Small intestine (tissue), 7 donors: ENCODE results near the gene MEAK7. TPM values are rescaled to one million over a fixed set of nuclear protein-coding genes. Genes with fewer than 3 reads are reported as not detected.

Experiments
- DNase-seq, 2 donors: peaks; one replicate each; pipeline versions ENCODE4 v3.0.0 to v3.0.0-alpha.2; 2013
- FAIRE-seq: peaks from 2 replicates; lab custom pipeline; 2012; peaks lifted over from hg19 to GRCh38; lab: Jason Lieb, UNC
- H3K27ac ChIP-seq, 3 donors: one replicate each; pipeline ENCODE4 v1.5.1; 2013; ENCODE audit warnings: low read length in 2 of 3, mild to moderate bottlenecking in 2 of 3, control low read depth in 1 of 3, inconsistent platforms in 1 of 3, low read depth in 1 of 3, moderate library complexity in 1 of 3
- H3K27me3 ChIP-seq, 3 donors: one replicate each; pipeline ENCODE4 v1.6.1; 2013; ENCODE audit warnings: low read length in 3 of 3, inconsistent platforms in 1 of 3; ENCODE audit not compliant: control insufficient read depth in 3 of 3, insufficient read depth in 3 of 3
- H3K36me3 ChIP-seq, 3 donors: one replicate each; pipeline ENCODE4 v1.6.1; 2013; ENCODE audit warnings: low read length in 3 of 3, inconsistent platforms in 1 of 3, low read depth in 1 of 3, mild to moderate bottlenecking in 1 of 3, moderate library complexity in 1 of 3; ENCODE audit not compliant: control insufficient read depth in 3 of 3, insufficient read depth in 2 of 3
- H3K4me1 ChIP-seq, 3 donors: one replicate each; pipeline ENCODE4 v1.6.1; 2013; ENCODE audit warnings: low read length in 2 of 3, inconsistent platforms in 1 of 3, low read depth in 1 of 3, mild to moderate bottlenecking in 1 of 3, moderate library complexity in 1 of 3; ENCODE audit not compliant: control insufficient read depth in 3 of 3, insufficient read depth in 2 of 3
- H3K4me3 ChIP-seq, 3 donors: one replicate each; pipeline ENCODE4 v1.5.1; 2013; ENCODE audit warnings: low read length in 3 of 3, control low read depth in 1 of 3, inconsistent platforms in 1 of 3, low read depth in 1 of 3, mild to moderate bottlenecking in 1 of 3, moderate library complexity in 1 of 3
- H3K9me3 ChIP-seq, 2 donors: one replicate each; pipeline ENCODE4 v1.6.1; 2013; ENCODE audit warnings: low read depth in 1 of 2, low read length in 1 of 2; ENCODE audit not compliant: control insufficient read depth in 2 of 2, insufficient read depth in 1 of 2
- WGBS, 3 donors: extraction: QIAGEN DNeasy Blood & Tissue Kit; methylation state at CpG; one replicate each; pipeline ENCODE4 v1.1.7; 2013; 5-methylcytosine and 5-hydroxymethylcytosine counted together
- polyA plus RNA-seq, 4 donors: library from polyadenylated mRNA; stranded (reverse) in 3 of 4; unstranded in 1 of 4; fragments of 200-250 nt in 3 of 4; fragments of 120-200 nt in 1 of 4; gene quantifications; one replicate each; pipeline versions ENCODE4 v1.2.1 to v1.2.3, GENCODE V29; 2013
- donor health status: healthy with polysubstance abuse.
- donor health status: control.
- donor health status: control.
- donor health status: Bipolar disorder and iron deficiency.
- donor health status: healthy.

The MEAK7 gene
- polyA plus RNA-seq, 4 donors: 7.3 to 9.2 (median 7.4) TPM

DNA sequence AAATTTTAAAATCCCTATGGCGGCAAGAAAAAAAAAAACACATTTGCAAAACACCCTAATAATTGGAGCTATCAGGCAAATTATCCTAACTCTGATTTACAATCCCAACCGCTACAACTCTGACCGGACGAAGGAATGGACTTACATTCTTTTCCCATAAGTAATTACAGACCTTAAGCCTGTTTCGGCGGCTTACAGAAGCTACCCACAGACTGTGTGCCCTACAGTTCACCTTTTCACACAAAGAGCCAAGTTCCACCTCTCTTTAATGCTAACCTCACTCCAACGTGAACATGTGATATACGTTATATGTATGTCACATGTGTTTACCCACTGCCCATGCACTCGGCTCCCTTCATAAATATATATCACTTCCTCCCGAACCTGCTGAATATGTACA is 8.7 kb upstream of the MEAK7 start:
- Histone ChIP-seq H3K27me3 (no peaks in the 10 kb centered on the region), H3K27ac (no peak overlapping the region), H3K9me3 (no peaks in the 10 kb centered on the region), H3K4me1 (peaks cover 0 to 8% (median 0%) of the 10 kb centered on the region in 3 donors), H3K4me3 (no peak overlapping the region), H3K36me3 (no peaks in the 10 kb centered on the region)
- WGBS, 3 donors: 86 to 91% (median 87%) methylated on average over 10 of the region's 10 CpGs
- DNase-seq (no peak), FAIRE-seq (no peak)

DNA sequence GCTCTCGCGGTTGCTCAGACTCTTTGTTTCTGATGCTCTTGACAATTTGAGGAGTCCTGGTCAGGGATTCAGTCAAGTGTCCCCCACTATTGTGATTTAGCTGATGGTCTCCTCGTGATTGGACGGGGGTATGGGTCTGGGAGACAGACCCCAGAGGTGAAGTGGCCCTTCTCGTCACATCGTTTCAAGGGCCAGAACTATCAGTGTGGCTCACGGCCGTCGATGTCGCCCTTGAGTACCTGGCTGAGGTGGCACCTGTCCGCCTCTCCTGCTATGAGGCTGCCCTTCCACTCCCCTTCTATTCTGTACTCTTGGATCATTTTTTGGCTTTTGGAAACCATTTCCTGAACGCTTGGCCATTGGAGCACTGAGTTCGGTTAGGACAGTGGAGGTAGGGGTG is 7.4 kb upstream of the MEAK7 start:
- H3K4me3 ChIP-seq: no peak overlapping the region
- no peak overlapping the region for H3K27ac ChIP-seq
- H3K9me3 ChIP-seq: no peaks in the 10 kb centered on the region
- DNase-seq: no peak
- H3K4me1 ChIP-seq: peaks cover 0 to 8% (median 0%) of the 10 kb centered on the region in 3 donors
- WGBS, 3 donors: 57 to 71% (median 71%) methylated on average over 13 of the region's 13 CpGs
- no peaks in the 10 kb centered on the region for H3K36me3 ChIP-seq
- no peak for FAIRE-seq
- no peaks in the 10 kb centered on the region for H3K27me3 ChIP-seq

DNA sequence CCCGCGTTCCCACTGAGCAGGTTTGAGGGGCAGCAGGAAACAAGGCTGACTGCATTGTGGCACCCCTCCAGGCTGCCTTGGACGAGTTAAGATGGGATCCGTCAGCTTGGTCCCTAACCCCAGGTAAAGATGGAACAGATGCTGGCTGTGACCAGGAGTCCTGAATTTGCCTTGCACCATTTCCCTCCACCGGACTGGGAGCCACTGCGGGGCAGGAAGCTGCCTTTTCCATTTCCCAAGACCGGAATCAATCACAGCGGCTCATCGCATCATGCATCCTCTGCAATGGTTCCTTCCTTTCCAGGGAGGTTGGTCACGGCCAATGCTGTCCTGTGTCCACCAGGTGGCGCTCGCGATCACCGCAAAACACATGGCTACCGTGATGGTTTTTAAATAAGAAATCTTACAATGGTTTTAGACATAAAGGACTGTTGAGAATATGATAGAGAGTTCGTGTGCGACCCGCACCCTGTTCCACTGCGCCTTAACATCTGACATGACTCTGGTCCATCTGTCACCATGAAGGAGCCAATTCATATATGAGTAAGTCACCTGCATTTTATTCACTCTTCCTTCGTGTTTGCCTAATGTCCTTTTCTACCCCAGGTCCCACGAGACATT is 6.8 kb upstream of the MEAK7 start:
- no peaks in the 10 kb centered on the region for H3K36me3 ChIP-seq
- no peak for FAIRE-seq
- WGBS, 3 donors: 7 to 11% (median 10%) methylated on average over 21 of the region's 21 CpGs

DNA sequence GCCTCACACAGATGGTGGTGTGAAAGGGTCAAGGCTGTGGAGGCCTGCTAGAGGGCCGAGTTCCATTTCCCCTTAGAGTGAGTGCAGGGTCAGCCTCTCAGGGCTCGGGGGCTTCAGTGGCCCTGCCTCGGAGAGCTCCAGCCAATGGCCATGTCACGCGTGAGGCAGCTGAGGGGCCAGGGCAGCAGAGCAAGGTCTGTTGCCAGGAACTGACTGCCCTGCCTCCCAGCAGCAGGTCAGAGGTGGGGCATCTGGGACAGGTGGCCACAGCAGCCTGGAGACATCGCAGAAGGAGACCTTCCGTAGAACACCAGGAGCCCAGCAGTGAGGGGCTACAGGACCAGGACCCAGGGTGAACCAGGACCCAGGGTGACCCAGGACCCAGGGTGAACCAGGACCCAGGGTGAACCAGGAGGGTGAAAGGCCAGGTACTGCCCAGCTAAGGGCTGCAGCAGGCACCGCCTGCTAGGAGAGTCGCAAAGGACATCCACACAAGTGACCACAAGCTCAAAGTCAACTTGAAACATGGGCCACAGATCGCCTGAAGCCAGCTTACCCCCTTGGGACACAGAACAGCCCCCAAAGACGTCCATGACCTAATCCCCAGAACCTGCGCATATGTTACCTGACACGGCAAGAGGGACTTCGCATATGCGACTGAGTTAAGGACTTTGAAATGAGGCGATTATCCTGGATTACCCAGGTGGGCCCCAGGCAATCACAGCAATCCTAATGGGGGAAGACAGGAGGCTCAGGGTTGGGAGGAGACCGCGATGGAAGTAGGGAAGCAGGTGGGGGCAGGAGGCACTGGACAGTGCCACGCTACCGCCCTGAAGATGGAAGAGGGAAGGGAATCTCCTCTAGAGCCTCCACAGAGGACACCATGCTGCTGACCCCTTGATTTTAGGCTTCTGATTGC is 4.8 kb upstream of the MEAK7 start:
- Histone ChIP-seq H3K27ac (no peak overlapping the region), H3K9me3 (no peaks in the 10 kb centered on the region), H3K4me1 (peaks cover 0 to 14% (median 0%) of the 10 kb centered on the region in 3 donors), H3K36me3 (no peaks in the 10 kb centered on the region), H3K4me3 (no peak overlapping the region), H3K27me3 (no peaks in the 10 kb centered on the region)
- no peak for FAIRE-seq
- WGBS, 3 donors: 83 to 85% (median 83%) methylated on average over 19 to 20 of the region's 20 CpGs
- DNase-seq: no peak

More for the DNA sequence above, 6.8 kb upstream of the MEAK7 start:
- H3K9me3 ChIP-seq: no peaks in the 10 kb centered on the region
- H3K27me3 ChIP-seq: no peaks in the 10 kb centered on the region
- no peak overlapping the region for H3K27ac ChIP-seq
- peaks cover 0 to 8% (median 0%) of the 10 kb centered on the region in 3 donors for H3K4me1 ChIP-seq
- no peak overlapping the region for H3K4me3 ChIP-seq
- DNase-seq: peak; percentile 84 to 88

DNA sequence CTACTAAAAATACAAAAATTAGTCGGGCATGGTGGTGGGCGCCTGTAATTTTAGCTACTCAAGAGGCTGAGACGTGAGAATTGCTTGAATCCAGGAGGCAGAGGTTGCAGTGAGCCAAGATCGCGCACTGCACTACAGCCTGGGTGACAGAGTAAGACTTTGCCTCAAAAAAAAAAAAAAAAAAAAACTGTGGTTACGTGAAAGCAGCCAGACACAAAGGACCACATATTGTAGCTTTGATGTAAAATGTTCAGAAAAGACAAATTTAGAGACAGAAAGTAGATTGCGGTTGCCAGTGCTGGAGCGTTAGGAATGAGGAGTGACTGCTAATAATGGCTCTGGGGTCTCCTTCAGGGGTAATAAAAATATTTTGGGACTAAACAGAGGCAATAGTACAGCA is 4.0 kb upstream of the MEAK7 start:
- no peak overlapping the region for H3K4me3 ChIP-seq
- 72 to 81% (median 79%) methylated on average over 8 of the region's 8 CpGs for WGBS, 3 donors
- peaks cover 0 to 20% (median 4%) of the 10 kb centered on the region in 3 donors for H3K4me1 ChIP-seq
- no peak overlapping the region for H3K27ac ChIP-seq
- FAIRE-seq (no peak), DNase-seq (no peak)
- no peaks in the 10 kb centered on the region for H3K9me3 ChIP-seq
- no peaks in the 10 kb centered on the region for H3K36me3 ChIP-seq
- H3K27me3 ChIP-seq: no peaks in the 10 kb centered on the region

DNA sequence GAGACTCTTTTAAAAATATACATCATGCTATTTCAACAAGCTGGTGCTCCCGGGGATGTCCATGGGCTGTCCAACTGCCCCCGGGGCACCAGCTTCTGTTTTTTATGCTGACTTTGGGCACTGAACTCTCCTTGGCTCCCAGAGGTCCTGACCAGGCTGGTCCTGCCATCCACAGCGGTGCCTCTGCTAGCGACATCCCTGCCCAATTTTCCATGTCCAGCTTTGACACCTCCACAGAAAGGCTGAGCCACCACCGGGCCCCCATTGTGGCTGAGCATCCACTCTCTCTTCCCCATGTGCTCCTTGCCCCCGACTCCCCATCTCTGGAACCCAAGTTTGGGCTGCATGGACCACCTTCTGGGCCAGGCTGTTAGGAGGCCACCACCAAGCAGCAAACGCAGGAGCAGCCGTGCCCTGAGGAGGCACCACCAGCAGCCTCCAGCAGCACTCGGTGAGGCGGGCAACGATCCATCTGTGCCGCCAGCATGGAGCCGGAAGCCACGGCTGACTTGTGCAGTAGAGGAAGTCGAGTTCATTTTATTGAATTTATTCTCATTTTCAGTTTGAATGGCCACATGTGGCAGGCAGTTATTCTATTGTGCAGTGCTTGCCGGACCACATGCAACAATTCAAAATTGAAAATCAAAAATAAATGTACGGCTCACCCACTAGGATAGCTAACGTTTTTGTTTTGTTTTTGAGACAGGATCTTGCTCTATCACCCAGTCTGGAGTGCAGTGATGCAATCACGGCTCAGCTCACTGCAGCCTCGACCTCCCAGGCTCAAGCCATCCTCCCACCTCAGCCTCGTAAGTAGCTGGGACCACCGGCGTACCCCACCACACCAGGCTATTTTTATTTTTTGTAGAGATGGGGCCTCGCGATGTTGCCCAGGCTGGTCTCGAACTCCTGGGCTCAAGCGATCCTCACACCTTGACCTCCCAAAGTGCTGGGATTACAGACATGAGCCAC is 2.8 kb upstream of the MEAK7 start:
- no peaks in the 10 kb centered on the region for H3K27me3 ChIP-seq
- 63 to 84% (median 74%) methylated on average over 27 of the region's 27 CpGs for WGBS, 3 donors
- H3K9me3 ChIP-seq: no peaks in the 10 kb centered on the region
- no peak overlapping the region for H3K27ac ChIP-seq
- H3K4me1 ChIP-seq: peaks cover 0 to 20% (median 5%) of the 10 kb centered on the region in 3 donors
- FAIRE-seq (no peak), DNase-seq (no peak)
- H3K4me3 ChIP-seq: no peak overlapping the region
- H3K36me3 ChIP-seq: peaks cover 0 to under 1% (median 0%) of the 10 kb centered on the region in 3 donors

DNA sequence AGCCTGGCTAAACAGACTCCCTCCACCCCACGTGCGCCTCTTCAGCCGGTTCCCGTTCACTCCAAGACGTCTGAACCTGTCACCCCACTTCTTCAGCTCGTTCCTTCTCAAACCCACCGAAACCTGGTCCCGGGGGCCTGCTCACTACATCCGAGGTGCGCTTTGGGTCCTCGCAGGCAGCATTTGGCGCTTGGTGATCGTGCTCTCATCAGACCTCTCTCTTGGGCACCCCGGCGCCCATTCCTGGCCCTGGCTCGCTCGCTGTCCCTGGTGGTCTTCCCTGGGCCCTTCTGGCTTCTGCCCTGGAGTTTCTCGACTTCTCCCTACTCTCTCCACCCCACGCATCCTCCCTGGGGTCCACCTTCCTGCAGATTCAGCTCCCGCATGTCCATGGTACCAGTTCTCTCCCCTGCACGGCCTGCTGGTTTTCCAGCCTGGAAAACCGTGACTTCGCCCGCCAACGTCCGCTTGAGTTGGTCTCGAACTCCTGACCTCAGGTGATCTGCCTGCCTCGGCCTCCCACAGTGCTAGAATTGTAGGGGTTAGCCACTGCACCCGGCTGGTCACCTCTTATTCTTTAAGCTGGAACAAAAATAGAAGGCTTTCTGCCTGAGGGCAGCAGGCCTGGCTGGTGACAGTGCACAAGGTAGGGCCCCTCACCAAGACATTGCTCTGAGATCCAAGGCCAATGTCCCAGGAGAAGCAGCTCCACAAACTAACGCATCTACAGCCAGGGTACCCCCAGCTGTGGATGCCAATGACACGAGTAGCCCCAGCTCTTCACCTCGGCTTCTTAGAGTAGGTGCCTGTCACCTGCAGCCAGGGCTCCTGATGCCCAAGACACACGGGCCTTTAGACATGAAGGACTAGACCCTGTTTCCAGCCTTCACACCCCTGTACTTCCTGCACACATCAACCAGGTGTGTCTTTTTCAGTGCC is 1.1 kb upstream of the MEAK7 start:
- Histone ChIP-seq H3K9me3 (no peaks in the 10 kb centered on the region), H3K27ac (peak overlapping the region; percentile 33 to 76 (median 62)), H3K4me1 (peaks cover 2 to 24% (median 5%) of the 10 kb centered on the region in 3 donors), H3K36me3 (peaks cover 0 to 9% (median 0%) of the 10 kb centered on the region in 3 donors), H3K27me3 (no peaks in the 10 kb centered on the region), H3K4me3 (peak overlapping the region; percentile 12 to 85 (median 18))
- DNase-seq: no peak
- 64 to 70% (median 65%) methylated on average over 33 of the region's 33 CpGs for WGBS, 3 donors
- FAIRE-seq: no peak
